NCI-H2029 treated with DMSO at 0.1 percent for 48 hours (cell line): ENCODE measurements around the gene CEBPZ.
A peak's percentile ranks its signal among the peaks of the same experiment; 100 is the strongest.
"Not testable (repeated sequence)": the region's sequence is repeated elsewhere in the genome, so short reads cannot be mapped to it uniquely, and the experiment has no call there.

ENCODE experiments used
- DNase-seq: peaks from one replicate; lab custom pipeline; 2025; lab: John Stamatoyannopoulos, UW

CEBPZ gene

GRCh38 chr2:37223131-37223530 is 8.3 kb downstream of the CEBPZ start:
- no peak for DNase-seq

- DNase-seq: no peak
These were observed 12.3 kb downstream of the CEBPZ start for GRCh38 chr2:37219046-37219445.

- no peak for DNase-seq
These were observed 16.1 kb downstream of the CEBPZ start for GRCh38 chr2:37215250-37215649.

- no peak for DNase-seq
These were observed 19.5 kb downstream of the CEBPZ start for GRCh38 chr2:37211939-37212338.

- DNase-seq: no peak
These were observed 20.2 kb downstream of the CEBPZ start for GRCh38 chr2:37211212-37211611.

GRCh38 chr2:37206760-37207159 is 24.6 kb downstream of the CEBPZ start:
- DNase-seq: not testable (repeated sequence)

GRCh38 chr2:37205689-37206341 is 25.6 kb downstream of the CEBPZ start:
- DNase-seq: no peak

GRCh38 chr2:37205071-37205661 is 26.2 kb downstream of the CEBPZ start:
- DNase-seq: not testable (repeated sequence)

GRCh38 chr2:37203708-37204107 is 27.7 kb downstream of the CEBPZ start:
- DNase-seq: no peak

GRCh38 chr2:37201766-37202165 is 29.6 kb downstream of the CEBPZ start:
- no peak for DNase-seq

- no peak for DNase-seq
These were observed 30.2 kb downstream of the CEBPZ start for GRCh38 chr2:37201208-37201607.

- no peak for DNase-seq
These were observed 32.7 kb downstream of the CEBPZ start for GRCh38 chr2:37198681-37199065.

- DNase-seq: peak; percentile 49
These were observed 34.8 kb downstream of the CEBPZ start, which contains the start of gene CEBPZOS for GRCh38 chr2:37196320-37197195. Gene CEBPZOS (plus strand): TSS chr2:37196496. CDS start chr2:37199705, 3,209 bp downstream.

- not testable (repeated sequence) for DNase-seq
These were observed 35.5 kb downstream of the CEBPZ start for GRCh38 chr2:37195862-37196319.

- DNase-seq: no peak
These were observed 38.8 kb downstream of the CEBPZ start for GRCh38 chr2:37192551-37192950.

- no peak for DNase-seq
These were observed 39.6 kb downstream of the CEBPZ start for GRCh38 chr2:37191747-37192146.

GRCh38 chr2:37191253-37191652 is 40.1 kb downstream of the CEBPZ start:
- no peak for DNase-seq

- no peak for DNase-seq
These were observed 41.1 kb downstream of the CEBPZ start for GRCh38 chr2:37190290-37190689.

- no peak for DNase-seq
These were observed 41.8 kb downstream of the CEBPZ start for GRCh38 chr2:37189452-37190153.

GRCh38 chr2:37188570-37188969 is 42.8 kb downstream of the CEBPZ start, which contains the start of gene SULT6B1:
Gene SULT6B1 (minus strand): TSS chr2:37188670. CDS start chr2:37188640, 30 bp downstream.
- DNase-seq: no peak

- DNase-seq: no peak
These were observed 49.4 kb downstream of the CEBPZ start for GRCh38 chr2:37181726-37182684.
